NCI-H146 treated with DMSO at 0.1 percent for 48 hours (cell line): ENCODE measurements around the gene FAM72C.
"Not testable (repeated sequence)": the region's sequence is repeated elsewhere in the genome, so short reads cannot be mapped to it uniquely, and the experiment has no call there.

Experiments
- DNase-seq: peaks from one replicate; lab custom pipeline; 2025; ENCODE audit not compliant: unreplicated experiment; lab: John Stamatoyannopoulos, UW

FAM72C gene

GRCh38 chr1:143971924-143972700 is at the start of gene FAM72C:
Gene FAM72C (minus strand): TSS chr1:143971986. CDS start chr1:143971141, 845 bp downstream.
- DNase-seq: not testable (repeated sequence)

DNA sequence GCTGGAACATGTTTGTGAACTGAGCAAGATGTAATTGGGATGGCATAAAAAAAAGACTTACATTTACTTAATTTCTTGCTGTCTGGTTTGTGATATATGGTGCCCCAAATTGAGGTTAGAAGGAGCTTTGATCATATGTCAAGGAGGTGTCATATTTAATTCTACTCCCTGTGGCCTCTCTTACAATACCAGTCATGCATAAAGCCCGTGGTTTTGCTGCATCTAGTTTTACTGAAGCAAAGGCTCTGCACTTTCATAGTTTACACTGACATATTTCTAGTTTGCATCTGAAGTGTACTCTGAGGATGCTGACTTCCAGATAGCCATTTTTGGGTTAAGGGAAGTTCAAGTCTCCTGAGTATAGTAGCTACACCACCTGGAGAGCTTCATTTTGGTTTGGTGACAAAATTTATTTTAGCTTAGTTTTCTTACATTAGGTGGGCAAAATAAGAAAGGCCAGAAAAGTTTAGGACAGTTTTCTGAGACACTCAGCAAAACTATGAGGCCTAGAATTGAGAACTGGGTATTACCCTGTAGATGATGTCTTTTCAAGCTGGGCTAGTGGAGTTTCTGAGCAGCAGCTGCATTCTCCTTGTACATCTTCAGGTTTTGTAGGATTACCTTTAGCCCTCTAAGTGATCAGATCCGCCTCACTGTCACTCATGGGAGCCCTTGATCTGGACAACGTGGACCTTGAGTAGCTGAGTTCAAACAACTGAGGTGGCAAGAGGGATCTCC is 48.4 kb upstream of the FAM72C start:
- not testable (repeated sequence) for DNase-seq

- DNase-seq: not testable (repeated sequence)
Observed at GRCh38 chr1:144019101-144019500, 47.3 kb upstream of the FAM72C start.

DNA sequence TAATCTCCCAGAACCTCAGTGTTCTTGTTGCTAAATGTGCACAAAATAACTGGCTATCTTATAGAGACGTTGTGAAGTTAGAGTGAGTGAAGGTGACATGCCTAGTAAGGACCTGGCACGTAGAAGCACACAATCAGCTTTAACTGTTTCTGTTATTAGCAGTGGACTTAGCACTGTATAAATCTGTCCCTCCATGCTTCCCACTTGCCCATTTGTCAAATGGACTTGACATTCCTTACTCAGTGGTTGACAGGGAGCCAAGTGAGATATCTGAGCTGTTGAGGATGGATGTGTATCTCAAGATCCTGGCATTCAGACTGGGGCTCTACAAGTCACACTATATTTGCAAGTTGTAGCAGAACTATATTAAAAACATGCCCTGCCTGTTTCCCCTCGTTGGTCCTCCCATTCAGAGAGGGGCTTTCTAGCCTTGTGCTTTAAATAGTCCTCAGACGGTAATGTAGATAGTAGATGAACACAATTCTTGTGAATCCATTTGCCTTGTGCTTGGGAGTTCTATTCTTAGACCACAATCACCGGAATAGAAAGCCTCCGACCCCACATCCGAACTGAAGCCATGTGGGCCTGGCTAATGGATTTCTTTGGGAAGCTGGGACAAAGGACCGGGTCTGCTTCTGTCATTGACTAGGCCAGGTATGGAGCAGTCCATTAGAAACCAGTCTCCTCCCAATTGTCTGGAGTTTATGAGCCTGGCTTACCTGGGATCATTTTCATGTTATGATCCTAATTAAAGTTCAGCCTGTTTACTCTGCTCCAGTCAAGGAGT is 43.6 kb upstream of the FAM72C start:
- not testable (repeated sequence) for DNase-seq

GRCh38 chr1:144014528-144014927 is 42.7 kb upstream of the FAM72C start:
- DNase-seq: not testable (repeated sequence)

GRCh38 chr1:144014121-144014520 is 42.3 kb upstream of the FAM72C start:
- not testable (repeated sequence) for DNase-seq

- not testable (repeated sequence) for DNase-seq
Observed at GRCh38 chr1:144012168-144012733, 40.5 kb upstream of the FAM72C start.

GRCh38 chr1:144009410-144009809 is 37.6 kb upstream of the FAM72C start:
- not testable (repeated sequence) for DNase-seq

GRCh38 chr1:144004259-144004658 is 32.5 kb upstream of the FAM72C start:
- not testable (repeated sequence) for DNase-seq

DNA sequence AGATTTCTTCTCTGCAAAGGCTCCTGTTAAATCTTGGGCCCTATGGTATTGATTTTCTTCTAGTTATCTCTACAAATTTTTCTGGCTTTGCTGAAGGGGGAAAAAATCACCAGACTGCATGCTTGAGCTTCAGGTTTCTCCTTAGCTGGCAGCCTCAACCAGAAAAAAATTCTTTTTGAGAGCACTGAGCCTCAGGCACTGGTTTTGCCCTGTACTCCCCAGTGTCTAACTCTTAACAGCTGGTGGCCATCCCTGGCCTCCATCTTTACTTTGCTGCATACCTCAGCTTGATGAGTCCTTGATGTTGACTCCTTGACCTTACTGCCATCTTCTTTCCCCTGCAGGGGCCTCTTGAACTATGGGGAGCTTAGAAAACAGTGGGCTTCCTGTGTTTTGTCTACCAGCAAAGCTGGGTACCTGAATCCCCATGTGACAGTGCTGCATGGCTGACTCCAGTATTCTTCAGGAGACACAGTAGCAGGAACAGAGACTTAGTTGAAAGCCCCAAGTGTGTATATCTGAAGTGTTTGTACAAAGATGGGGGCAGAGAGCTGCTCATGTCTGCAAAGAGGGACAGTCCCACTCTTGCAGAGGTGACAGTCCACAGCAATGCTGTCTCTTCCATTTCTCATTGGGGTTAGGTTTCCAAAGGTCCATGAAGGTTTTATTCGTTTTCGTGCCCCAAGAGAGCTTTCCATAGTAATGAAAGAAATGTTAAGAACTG is 31.7 kb upstream of the FAM72C start:
- DNase-seq: not testable (repeated sequence)

DNA sequence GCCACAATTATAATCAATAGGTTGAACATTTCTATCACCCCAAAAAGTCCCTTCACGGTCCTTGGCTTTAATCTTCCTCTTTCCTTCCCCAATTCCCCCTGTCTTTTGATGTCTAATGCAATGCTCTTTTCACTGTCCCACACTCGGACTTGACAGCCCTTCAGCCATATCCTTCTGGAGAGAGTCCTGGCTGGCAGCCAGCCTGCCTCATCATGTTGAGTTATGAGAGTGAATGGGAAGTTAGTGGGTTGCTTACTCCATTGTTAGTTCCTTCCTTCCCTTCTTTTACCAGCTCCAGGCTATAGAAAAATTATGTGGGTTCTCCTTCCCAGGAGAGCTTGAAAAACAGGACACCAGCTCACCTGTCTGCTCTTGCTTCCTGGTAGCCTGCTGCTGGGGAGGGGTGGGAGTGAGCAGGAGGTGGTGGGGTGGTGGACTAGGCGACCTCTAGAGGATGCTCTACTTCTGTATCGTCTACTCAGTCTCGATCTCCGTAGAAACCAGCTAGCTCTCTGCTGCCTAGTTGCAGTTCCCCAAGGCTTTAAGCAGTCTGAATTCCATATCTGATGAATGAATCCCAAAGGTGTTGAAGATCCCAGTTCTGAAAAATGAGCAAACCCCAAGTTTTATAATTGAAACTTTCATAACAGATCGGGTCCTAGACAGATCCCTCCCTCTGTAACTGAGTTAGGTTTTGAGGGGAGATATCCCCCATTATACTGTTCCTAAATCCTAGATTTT is 30.5 kb upstream of the FAM72C start:
- DNase-seq: not testable (repeated sequence)

DNA sequence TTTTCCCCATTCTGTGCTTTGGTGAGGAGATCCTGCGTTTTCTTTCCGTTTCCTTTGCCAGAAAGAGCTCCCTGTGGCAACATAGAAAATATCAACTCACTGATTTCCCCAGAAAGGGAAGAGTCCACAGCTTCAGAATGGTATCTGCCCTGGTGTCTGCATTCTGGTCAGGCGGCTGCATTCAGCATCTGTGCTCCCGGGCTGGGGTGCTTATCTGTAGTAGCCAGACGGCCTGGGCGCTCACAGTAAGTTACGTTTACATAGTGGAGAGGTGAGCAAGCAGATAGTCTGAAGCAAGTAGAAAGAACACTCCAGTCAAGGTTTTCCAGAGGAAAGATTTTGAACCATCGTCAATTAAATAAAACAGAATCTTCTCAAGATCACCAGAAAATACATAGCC is 29.3 kb upstream of the FAM72C start:
- DNase-seq: not testable (repeated sequence)

DNA sequence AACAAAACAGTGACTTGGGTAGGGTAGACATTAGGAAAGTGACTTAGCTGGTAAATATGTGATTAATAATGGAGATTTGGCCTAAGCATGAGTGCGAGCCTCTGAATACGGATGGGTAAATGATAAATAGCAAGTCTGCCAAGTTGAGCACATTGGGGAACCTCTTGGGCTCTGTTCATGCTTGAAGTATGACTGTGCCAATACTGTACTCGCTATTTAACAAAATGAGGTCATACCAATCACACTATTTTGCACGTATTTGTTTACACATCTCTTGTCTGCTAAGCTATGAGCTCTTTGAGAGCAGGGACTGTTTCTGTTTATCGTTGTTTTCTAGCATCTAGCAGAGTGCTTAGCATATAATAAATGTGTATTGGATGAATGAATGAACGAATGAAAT is 24.2 kb upstream of the FAM72C start:
- not testable (repeated sequence) for DNase-seq

GRCh38 chr1:143993301-143993907 is 21.6 kb upstream of the FAM72C start:
- DNase-seq: not testable (repeated sequence)

DNA sequence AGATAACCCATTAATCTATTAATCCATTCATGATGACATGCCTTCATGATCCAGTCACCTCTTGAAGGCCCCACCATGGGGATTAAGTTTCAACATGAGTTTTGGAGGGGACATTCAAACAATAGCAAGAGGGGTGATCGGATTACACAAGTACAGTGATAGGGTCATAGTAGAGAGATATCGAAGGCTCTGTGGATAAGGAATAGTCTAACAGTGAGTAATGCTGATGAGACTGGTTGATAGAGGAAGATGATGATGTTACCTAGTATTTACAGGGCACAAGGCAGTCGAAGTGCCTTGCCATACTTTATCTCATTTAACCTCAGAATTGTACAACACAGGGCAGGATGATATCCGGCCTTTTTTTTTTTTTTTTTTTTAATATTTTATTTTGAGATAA is 18.9 kb upstream of the FAM72C start:
- DNase-seq: not testable (repeated sequence)

DNA sequence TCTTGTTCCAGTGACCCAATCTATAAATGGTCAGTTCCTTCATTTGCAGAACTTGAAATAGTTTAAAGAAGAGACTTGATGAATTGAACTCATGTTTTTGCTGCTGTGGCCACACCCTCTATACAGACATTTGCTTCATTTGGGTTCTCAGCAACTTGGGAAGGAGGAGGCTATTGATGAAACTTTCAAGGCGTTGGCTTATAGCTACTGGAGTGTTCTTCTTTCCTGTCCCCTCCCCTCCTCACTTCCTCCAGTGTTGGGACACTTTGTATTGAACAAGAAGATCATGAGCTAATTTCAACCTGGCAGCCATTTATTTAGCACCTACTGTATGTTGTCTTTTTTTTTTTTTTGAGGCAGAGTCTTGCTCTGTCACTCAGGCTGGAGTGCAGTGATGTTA is 17.9 kb upstream of the FAM72C start:
- DNase-seq: not testable (repeated sequence)

- DNase-seq: not testable (repeated sequence)
Observed at GRCh38 chr1:143989427-143989712, 17.6 kb upstream of the FAM72C start.

DNA sequence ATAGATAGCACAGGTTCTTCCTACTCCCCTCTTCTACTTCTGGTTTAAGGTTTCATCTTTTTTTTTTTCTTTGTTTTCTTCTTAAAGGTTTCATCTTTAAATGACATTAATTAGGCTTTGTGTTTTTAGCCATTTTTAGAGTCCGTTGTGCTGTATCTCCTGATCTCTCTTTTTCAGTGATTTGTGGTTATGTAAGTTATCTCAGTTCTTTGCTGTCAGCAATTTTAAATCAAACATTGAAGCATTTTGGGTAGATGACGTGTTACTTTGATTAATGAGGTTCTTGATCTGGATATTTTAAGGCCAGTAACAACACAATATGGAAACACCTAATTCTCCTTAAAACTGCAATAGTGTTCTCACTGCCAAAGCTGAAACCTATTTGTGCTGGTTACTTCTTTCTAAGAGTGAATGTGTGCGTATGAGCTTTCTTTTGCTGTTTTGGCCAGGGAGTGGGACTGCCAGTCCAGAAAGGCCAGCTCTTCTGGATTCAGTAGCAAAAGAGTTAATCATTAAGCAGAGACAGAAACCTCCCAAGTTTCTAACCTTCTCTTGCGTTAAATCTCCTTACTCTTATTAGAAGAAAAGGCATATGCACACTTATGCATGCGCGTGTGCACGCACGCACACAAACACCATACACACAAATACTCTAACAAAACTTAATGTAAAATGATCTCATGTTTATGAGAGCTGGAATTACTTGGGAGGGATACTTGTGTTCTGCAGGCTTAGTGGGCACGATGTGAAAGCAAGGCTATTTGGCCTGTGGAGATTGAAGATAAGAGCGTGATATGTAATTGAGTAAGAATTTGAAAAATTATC is 17.0 kb upstream of the FAM72C start:
- DNase-seq: not testable (repeated sequence)
